C1 segment of cervical spinal cord (tissue), 14 donors: ENCODE measurements around the gene TDRD5.

Experiments
- DNase-seq, 14 donors: peaks; one replicate each; lab custom pipeline; 2025; lab: John Stamatoyannopoulos, UW

The TDRD5 gene, protein sequence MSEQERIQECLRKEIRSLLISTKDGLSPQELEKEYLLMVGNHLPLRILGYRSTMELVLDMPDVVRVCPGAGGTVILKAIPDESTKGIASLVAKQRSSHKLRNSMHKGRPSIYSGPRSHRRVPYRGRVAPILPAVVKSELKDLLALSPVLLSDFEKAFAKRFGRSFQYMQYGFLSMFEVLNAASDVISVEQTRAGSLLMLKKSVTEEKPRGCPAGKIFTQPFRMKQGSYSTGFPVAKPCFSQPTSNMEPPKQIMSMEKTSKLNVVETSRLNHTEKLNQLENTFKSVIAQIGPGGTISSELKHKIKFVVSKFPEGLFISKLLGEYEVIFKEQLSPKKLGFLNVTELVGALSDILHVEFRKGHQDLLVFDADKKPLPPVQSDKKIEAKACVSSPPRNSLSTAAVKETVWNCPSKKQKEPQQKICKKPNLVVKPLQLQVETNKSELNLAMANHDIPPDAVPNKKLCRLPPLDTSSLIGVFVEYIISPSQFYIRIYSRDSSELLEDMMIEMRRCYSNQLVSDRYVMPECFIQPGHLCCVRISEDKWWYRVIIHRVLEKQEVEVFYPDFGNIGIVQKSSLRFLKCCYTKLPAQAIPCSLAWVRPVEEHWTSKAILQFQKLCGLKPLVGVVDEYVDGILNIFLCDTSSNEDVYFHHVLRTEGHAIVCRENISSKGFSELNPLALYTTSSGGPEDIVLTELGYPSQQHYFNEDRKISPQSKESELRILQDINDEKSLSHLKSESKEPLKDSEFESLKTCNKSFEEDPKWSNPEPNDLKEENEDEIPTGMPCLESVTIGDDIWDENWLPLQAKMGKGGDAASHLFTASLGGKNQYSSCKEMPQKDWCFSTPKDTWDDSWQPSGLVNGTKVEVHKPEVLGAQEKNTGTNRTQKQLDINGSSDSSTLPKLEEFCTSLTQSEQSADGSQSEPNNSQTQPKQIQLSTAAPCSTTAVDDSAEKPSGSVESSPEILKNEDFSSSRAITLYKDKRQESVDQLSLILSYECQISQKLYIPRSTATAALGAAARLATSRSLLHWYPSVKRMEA

GRCh38 chr1:179591592-179592580, at the start of gene TDRD5:
Gene TDRD5, plus strand, starts transcription at chr1:179591832. Its CDS starts 784 bp downstream, at chr1:179592616.
- no peak for DNase-seq

- no peak for DNase-seq
Measured at GRCh38 chr1:179545321-179545720, 46.3 kb upstream of the TDRD5 start.

DNA sequence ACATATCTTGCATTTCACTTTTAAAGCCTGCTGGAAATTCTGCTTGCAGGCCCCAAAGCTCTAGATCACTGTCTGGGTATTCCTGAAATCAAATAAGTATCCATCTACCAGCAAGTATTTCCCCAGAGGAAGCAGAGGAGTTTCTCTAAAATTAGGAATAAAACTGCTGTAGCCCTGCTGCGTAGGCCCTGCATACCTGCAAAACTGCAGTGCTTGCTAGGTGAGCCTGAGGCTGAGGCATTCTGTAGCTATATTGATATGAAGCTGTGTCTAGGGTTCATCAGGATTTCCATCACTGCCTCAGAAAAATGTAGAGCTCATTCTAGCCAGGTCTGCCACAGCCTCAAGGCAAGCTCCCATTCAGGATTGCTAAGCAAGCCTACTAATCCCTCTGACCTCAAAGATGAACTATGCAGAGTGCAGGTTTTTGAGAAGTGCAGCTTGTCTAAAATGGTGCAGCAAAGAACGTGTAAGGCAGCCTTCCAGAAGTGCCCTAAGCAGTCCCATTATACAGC, 44.6 kb upstream of the TDRD5 start:
- no peak for DNase-seq

- DNase-seq = no peak
Measured at GRCh38 chr1:179548666-179549367, 42.8 kb upstream of the TDRD5 start.

GRCh38 chr1:179549368-179549700, 42.3 kb upstream of the TDRD5 start:
- DNase-seq = no peak

DNA sequence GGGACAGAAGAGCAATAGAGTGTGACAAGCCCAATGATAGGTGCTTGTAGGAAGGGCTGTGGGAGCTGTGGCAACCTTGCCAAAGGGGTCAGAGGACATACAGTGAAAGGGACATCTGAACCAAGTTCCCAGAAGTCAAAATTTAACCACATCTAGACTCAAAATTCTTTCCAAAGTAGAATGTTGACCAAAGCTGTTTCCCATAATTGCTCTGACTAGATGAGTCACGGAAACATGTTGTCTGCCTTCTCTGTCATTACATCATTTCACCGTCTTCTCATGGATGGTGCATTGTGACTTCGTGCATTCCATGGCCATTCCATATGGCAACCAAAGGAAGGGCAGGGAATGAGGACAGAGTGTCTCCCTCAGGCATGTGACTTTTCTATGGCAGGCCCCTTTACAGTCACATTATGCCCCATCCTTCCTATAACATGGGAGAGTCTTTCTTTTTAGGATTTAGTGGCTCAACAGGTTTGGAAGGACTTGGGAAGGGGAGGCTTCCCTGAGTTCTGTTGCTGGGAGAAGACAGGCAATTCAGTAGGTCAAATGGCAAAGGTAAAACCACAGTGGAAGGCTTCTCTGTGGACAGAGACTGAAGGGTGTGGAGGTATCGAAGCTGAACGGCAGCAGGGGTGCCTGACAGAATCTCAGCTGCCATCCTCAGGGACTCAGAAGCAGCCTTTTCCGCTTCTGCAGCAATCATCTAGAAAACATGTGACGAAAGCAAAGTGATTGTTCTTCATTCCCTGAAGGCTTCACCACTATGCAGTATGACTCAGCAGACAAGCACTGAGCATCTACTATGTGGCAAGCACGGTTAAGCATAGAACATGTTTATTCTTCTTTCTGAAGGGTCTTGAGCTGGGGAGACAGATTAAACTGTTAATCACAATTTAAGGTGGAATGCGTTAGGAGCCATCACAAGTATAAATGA, 40.6 kb upstream of the TDRD5 start:
- no peak for DNase-seq

- DNase-seq = no peak
Measured at GRCh38 chr1:179554427-179554826, 37.2 kb upstream of the TDRD5 start.

- DNase-seq = no peak
Measured at GRCh38 chr1:179558078-179558477, 33.6 kb upstream of the TDRD5 start.

DNA sequence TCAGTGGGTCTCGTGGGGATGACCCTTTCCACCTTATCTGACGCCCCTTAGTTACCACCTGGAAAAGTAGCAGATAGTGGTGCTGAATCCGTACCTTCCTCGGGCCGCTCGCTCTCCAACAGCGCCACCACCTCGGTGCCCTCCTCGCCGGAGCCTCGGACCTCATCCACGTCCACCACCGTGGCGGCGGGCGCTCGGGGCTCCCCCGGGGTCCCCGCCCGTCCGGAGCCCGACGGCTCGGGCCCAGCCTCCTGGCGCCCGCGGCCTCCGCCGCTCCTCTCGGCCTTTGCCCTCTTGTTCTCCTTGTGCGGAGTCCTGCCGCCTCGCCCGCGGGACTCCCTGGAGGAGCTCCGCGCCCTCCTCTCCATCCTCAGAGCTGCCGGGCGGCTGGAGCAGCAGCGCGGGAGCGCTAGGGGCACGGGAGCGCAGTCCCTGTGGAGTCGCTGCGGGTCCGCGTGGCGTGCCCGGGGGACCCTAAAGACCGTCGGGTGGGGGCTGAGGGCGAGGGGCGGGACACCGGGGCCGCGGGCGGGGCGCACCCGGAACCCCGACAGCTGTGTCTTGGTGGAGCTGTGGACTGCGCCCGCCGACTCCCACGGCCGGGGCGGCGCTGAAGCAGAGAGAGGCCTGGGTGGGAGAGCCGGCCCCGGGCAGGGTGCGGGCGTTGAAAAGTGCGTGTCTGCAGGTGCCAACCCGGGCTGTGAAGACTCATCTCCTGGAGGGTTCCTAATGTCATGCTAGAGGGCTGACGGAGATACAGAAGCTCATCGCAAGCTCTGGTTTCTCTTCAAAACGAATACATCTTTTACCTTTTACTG, 15.9 kb upstream of the TDRD5 start, which contains the start of gene NPHS2:
Gene NPHS2, minus strand, starts transcription at position 452 of the 818 bp plus-strand sequence. Its CDS starts 84 bp downstream, at position 368.
- no peak for DNase-seq

- DNase-seq = no peak
Measured at GRCh38 chr1:179576509-179576908, 15.1 kb upstream of the TDRD5 start.

DNA sequence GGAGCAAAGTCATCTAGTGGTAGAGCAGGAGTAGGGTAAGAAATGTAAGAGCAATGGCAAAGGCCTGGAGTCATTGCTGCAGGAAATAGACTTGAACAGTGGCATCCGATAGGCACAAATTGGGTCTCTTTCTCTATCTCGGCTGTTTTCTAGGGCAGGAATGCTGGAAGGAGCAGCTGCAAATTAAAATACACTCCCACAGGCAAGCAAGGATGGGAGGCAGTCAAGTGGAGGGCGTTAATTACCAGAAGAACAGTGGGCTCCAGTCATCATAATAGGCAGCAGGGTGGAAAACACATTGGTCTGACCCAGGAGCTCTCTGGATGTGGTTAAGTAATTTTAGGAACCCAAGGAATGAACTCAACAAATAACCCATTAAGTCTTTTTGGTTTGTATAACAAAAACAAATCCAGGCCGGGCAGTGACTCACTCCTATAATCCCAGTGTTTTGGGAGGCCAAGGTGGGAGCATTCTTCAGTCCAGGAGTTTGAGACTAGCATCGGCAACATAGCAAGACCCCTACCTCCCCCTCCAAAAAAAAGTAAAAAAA, 7.8 kb upstream of the TDRD5 start:
- no peak for DNase-seq

GRCh38 chr1:179586107-179586823, 5.4 kb upstream of the TDRD5 start:
- DNase-seq = peak in 8 of 14 donors; percentile 11 to 77 (median 46)

DNA sequence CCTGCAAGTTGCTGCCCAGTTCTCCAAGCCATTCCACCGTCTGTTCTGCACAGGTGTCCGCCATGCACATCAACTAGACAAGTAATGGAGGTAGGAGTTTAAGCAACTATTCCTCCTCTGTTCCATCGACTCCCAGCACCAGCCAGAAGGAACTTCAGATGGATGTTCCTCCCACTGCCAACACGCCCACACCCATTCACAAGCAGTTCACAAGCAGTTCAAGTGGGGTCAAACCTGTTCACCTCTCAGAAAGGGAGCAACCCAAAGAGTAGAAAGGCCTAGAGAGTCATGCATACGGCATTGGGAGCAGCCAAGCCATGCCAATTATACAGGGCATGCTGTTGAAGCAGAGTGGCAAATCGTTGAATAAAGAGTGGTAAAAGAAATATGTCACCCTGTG, 4.3 kb upstream of the TDRD5 start:
- DNase-seq = no peak

- no peak for DNase-seq
Measured at GRCh38 chr1:179588425-179589024, 3.1 kb upstream of the TDRD5 start.

- DNase-seq = no peak
Measured at GRCh38 chr1:179589509-179589908, 2.1 kb upstream of the TDRD5 start.

DNA sequence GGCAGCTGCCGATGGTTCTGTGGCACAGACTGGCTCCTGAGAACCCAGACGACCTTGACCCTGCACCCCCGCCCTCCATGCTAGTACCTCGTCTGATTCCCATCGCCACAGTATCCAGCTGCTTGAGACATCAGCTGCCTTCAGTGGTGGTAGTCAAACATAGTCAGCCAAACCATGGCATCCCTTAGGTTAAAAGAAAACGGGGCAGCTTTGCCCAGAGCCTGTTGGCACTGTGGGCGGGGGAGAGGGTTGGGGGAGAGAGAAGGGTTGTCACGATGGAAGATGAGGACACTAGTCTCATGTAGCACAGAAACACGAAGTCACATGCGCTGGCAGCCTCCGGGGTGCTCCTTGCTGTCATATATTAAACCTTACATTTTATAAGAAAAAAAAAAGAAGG, 961 bp upstream of the TDRD5 start:
- no peak for DNase-seq

- DNase-seq = no peak
Measured at GRCh38 chr1:179591253-179591591, 410 bp upstream of the TDRD5 start.
